ENCODE measurements around the gene EFNB2. TPM values are rescaled to one million over a fixed set of nuclear protein-coding genes. Genes with fewer than 3 reads are reported as not detected.

The EFNB2 gene
- total RNA-seq, 4 donors from 2014 or later: 46.8 to 84.2 (median 77.6) TPM

DNA sequence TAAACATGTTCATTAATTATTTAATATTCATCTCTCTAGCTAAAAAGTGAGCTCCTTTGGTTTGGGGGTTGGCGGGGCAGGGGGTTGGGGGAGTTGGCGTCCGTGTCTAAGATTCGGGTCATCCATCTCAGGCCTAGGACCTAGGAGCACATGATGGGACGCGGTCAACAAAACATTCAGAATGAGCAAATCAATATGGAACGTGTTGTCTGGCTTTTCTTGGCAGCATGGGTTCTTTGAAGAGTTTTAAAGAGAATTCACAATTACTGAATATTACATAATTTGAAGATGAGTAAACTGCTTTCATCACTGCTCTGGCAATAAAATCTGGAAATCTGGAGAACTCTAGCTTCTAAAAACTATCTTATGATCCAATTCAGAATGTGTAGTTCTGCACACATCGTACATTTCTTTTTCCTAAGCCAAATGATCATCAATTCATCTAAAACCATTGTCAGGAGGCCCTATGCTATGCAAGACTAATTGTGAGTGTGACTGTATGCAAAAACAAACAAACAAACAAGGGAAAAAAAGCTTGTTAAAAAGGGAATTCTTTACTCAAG is 37.9 kb upstream of the EFNB2 start:
- Histone ChIP-seq H3K9me3 (no peaks in the 10 kb centered on the region), H3K36me3 (no peaks in the 10 kb centered on the region), H3K27ac (peak overlapping the region; percentile 10 to 16 (median 11)), H3K4me1 (peaks cover 0 to 4% (median 1%) of the 10 kb centered on the region in 4 donors), H3K27me3 (no peaks in the 10 kb centered on the region), H3K4me3 (no peak overlapping the region)
- no peak for DNase-seq
- TF ChIP-seq EP300 (IDR thresholded peaks at IDR 0.05; ENCODE audit: low read depth) (no peak), POLR2A (IDR thresholded peaks at IDR 0.05) (no peak), POLR2AphosphoS5 (IDR thresholded peaks at IDR 0.05) (no peak), CTCF (IDR thresholded peaks at IDR 0.05) (no peak)
- intact Hi-C loops (cut with DNase I; ENCODE audit: low total_unique reads): no loop called here
- WGBS, 2 donors (ENCODE audit: low coverage in 1 of 2): 76 to 83% methylated on average over 8 of the region's 8 CpGs
- in situ Hi-C loops (cut with MboI; ENCODE audit: low pct_ligation_motif_present in 1 of 4, low pct_unique_long_range_greater_than_20kb in 1 of 4, low sequenced_read_pairs in 3 of 4): loop anchor here in 1 of 4 donors (25.0 kb wide), 1 partner anchor 339 kb away; no protein-coding TSS in a partner anchor

DNA sequence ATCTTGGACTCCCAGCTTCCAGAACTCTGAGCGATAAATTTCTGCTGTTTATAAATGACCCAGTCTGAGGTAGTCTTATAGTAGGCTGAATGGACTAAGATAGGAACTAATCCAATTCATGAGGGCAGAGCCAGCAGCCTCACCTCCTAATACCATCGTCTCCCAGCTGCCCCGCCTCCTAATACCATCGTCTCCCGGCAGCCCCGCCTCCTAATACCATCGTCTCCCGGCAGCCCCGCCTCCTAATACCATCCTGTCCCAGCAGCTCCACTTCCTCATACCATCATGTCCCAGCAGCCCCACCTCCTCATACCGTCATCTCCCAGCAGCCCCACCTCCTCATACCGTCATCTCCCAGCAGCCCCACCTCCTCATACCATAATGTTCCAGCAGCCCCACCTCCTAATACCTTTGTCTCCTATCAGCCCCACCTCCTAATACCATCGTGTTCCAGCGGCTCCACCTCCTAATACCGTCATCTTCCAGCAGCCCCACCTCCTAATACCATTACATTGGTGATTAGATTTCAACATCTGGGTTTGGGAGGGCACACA is 34.9 kb upstream of the EFNB2 start:
- WGBS, 2 donors (ENCODE audit: low coverage in 1 of 2): 33 to 58% methylated on average over 13 to 14 of the region's 14 CpGs
- peak; percentile 46 for DNase-seq
- intact Hi-C loops (cut with DNase I; ENCODE audit: low total_unique reads): no loop called here

DNA sequence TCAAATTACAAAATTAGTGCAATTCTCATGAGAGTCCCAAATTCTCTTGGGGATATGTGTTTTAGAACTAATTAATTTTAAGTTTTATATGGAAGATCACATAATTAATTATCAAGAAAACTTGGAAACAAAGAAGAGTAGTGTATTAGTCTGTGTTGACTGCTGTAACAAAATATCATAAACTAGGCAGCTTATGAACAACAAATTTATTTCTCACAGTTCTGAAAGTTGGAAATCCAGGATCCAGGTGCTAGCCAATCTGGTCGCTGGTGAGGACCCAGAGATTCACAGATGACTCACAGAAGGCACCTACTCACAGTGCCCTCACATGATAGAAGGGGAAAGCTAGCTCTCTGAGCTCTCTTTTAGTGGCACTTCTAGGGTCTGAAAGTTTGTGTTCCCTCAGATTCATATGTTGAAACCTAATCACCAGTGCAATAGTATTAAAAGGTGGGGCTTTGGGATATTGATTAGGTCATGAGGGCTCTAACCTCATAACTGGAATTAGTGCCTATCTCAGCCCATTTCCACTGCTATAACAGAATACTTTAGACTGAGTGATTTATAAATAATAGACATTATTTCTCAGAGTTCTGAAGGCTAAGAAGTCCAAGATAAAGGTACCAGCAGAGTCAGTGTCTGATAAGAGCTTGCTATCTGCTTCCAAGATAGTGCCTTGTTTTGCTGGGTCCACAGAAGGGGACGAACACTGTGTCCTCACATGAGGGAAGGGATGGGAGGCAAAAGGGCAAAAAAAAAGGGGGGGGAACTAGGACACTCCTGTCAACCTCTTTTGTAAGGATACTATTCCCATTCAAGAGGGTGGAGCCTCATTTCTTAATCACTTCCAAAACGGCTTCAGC is 34.0 kb upstream of the EFNB2 start:
- Histone ChIP-seq H3K4me1 (peaks cover 20 to 30% (median 26%) of the 10 kb centered on the region in 4 donors), H3K9me3 (no peaks in the 10 kb centered on the region), H3K4me3 (no peak overlapping the region), H3K36me3 (no peaks in the 10 kb centered on the region), H3K27me3 (no peaks in the 10 kb centered on the region), H3K27ac (no peak overlapping the region)
- in situ Hi-C loops (cut with MboI; ENCODE audit: low pct_ligation_motif_present in 1 of 4, low pct_unique_long_range_greater_than_20kb in 1 of 4, low sequenced_read_pairs in 3 of 4) (loop anchor here in 1 of 4 donors (25.0 kb wide), 1 partner anchor 343 kb away; no protein-coding TSS in a partner anchor), intact Hi-C loops (cut with DNase I; ENCODE audit: low total_unique reads) (no loop called here)
- TF ChIP-seq CTCF (IDR thresholded peaks at IDR 0.05) (no peak), EP300 (IDR thresholded peaks at IDR 0.05; ENCODE audit: low read depth) (no peak), POLR2AphosphoS5 (IDR thresholded peaks at IDR 0.05) (no peak), POLR2A (IDR thresholded peaks at IDR 0.05) (no peak)
- DNase-seq: no peak
- 75 to 83% methylated on average over 2 to 3 of the region's 3 CpGs for WGBS, 2 donors (ENCODE audit: low coverage in 1 of 2)

More for the DNA sequence above, 34.9 kb upstream of the EFNB2 start:
- no peaks in the 10 kb centered on the region for H3K9me3 ChIP-seq
- no peaks in the 10 kb centered on the region for H3K27me3 ChIP-seq
- in situ Hi-C loops (cut with MboI; ENCODE audit: low pct_ligation_motif_present in 1 of 4, low pct_unique_long_range_greater_than_20kb in 1 of 4, low sequenced_read_pairs in 3 of 4): loop anchor here in 1 of 4 donors (25.0 kb wide), 1 partner anchor 342 kb away; no protein-coding TSS in a partner anchor
- no peak for TF ChIP-seq POLR2AphosphoS5 (IDR thresholded peaks at IDR 0.05)
- no peak for TF ChIP-seq EP300 (IDR thresholded peaks at IDR 0.05; ENCODE audit: low read depth)
- no peak for TF ChIP-seq CTCF (IDR thresholded peaks at IDR 0.05)
- TF ChIP-seq POLR2A (IDR thresholded peaks at IDR 0.05): no peak
- H3K4me1 ChIP-seq: peaks cover 11 to 21% (median 17%) of the 10 kb centered on the region in 4 donors
- H3K4me3 ChIP-seq: no peak overlapping the region
- H3K27ac ChIP-seq: no peak overlapping the region
- no peaks in the 10 kb centered on the region for H3K36me3 ChIP-seq
